Activated CD8-positive, alpha-beta T cell treated with anti-CD3 and anti-CD28 coated beads for 36 hours (primary cell): ENCODE results near the gene SLC49A4. TPM values are rescaled to one million over a fixed set of nuclear protein-coding genes. Genes with fewer than 3 reads are reported as not detected.

Source experiments
- ATAC-seq: fragments of 200-7000 bp; cut with Tn5 transposase; one replicate; pipeline ENCODE4 v1.10.0; 2021; ENCODE audit warnings: mild to moderate bottlenecking, moderate library complexity
- CTCF ChIA-PET: fragments of 350-600 bp; sonication (Branson Sonifier 250); formaldehyde crosslinking; loops from one replicate; lab custom pipeline; 2021; ENCODE audit warnings: antibody characterized with exemption; lab: Charles Lee
- POLR2A ChIA-PET: fragments of 350-600 bp; sonication (Branson Sonifier 250); formaldehyde crosslinking; loops from one replicate; lab custom pipeline; 2021; ENCODE audit warnings: antibody characterized with exemption; lab: Charles Lee
- DNase-seq: peaks from one replicate; pipeline ENCODE4 v3.0.0-alpha.2; 2020
- H3K27ac Mint-ChIP-seq: one replicate; pipeline ENCODE4 v1.8.0; 2021; ENCODE audit warnings: mild to moderate bottlenecking, mixed read lengths
- H3K27me3 Mint-ChIP-seq: one replicate; pipeline ENCODE4 v1.8.0; 2021; ENCODE audit warnings: mixed read lengths
- H3K36me3 Mint-ChIP-seq: one replicate; pipeline ENCODE4 v1.8.0; 2021; ENCODE audit warnings: low read depth, mixed read lengths
- H3K4me1 Mint-ChIP-seq: one replicate; pipeline ENCODE4 v1.8.0; 2021; ENCODE audit warnings: low read depth, mixed read lengths
- H3K4me3 Mint-ChIP-seq: one replicate; pipeline ENCODE4 v1.8.0; 2021; ENCODE audit warnings: mild to moderate bottlenecking, moderate library complexity, mixed read lengths
- H3K9me3 Mint-ChIP-seq: one replicate; pipeline ENCODE4 v1.8.0; 2021; ENCODE audit warnings: mixed read lengths
- intact Hi-C: fragments of 100-400 bp; cut with micrococcal nuclease; formaldehyde crosslinking; loops from one replicate; pipeline ENCODE4 v1.10.0; 2022
- total RNA-seq, 2 experiments: library from RNA; stranded (reverse); gene quantifications; one replicate each; pipeline ENCODE4 v1.2.3, GENCODE V29; 2021
- TF ChIP-seq, protein P1 (sequence below): fragments of 200-600 bp; IDR thresholded peaks from one replicate; pipeline ENCODE4 v1.8.0; 2022; ENCODE audit warnings: antibody characterized with exemption, mild to moderate bottlenecking

The SLC49A4 gene
- total RNA-seq, 2 experiments from 2014 or later: 1.6 to 1.9 TPM

DNA sequence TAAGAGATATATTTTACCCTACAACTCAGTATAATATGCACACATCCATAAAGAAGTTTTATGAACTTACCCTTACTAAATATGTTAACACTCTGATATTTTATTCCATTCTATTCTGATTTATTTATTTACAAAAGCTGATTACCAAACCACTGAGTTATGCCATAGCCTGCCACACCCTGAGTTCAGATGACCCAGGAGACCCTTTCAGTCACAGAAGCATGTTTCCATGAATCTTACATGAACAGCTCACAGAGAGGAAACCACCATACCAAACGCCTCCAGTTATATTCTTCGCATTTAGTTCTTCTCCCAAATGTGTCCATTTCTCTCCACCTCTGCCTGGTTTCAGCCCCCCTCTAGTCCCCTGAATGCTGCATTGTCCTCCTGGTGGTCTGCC is 129.2 kb downstream of the SLC49A4 start:
- no peaks in the 10 kb centered on the region for H3K36me3 Mint-ChIP-seq
- ChIA-PET POLR2A (no interaction called here), CTCF (no interaction called here)
- peaks cover 2% of the 10 kb centered on the region for H3K4me1 Mint-ChIP-seq
- TF ChIP-seq, protein P1, sequence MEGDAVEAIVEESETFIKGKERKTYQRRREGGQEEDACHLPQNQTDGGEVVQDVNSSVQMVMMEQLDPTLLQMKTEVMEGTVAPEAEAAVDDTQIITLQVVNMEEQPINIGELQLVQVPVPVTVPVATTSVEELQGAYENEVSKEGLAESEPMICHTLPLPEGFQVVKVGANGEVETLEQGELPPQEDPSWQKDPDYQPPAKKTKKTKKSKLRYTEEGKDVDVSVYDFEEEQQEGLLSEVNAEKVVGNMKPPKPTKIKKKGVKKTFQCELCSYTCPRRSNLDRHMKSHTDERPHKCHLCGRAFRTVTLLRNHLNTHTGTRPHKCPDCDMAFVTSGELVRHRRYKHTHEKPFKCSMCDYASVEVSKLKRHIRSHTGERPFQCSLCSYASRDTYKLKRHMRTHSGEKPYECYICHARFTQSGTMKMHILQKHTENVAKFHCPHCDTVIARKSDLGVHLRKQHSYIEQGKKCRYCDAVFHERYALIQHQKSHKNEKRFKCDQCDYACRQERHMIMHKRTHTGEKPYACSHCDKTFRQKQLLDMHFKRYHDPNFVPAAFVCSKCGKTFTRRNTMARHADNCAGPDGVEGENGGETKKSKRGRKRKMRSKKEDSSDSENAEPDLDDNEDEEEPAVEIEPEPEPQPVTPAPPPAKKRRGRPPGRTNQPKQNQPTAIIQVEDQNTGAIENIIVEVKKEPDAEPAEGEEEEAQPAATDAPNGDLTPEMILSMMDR: no peak
- H3K27ac Mint-ChIP-seq: no peak overlapping the region
- peaks cover 10% of the 10 kb centered on the region for H3K27me3 Mint-ChIP-seq
- DNase-seq (no peak), ATAC-seq (no peak)
- no peak overlapping the region for H3K4me3 Mint-ChIP-seq
- intact Hi-C loops: no loop called here
- H3K9me3 Mint-ChIP-seq: no peaks in the 10 kb centered on the region

DNA sequence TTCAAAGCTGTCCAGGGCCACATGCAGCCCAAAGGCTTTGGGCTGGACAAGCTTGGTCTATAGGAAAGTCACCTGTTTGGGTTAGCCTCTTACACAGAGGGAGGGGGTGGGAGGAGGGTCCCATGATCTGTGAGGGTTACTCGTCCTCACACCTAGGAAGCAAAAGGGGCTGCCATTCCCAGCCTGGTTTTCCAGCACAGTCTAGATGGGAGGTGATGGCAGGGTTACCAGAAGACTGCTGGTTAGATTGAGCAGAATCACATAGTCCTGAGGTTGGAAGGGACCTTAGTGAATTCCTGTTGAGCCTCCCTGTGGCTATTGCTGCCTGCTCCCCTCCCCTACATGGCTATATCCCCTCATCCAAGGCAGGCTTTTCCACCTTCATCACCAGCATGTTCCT is 130.9 kb downstream of the SLC49A4 start:
- no peak for ATAC-seq
- CTCF ChIA-PET: no interaction called here
- Mint-ChIP-seq H3K36me3 (no peaks in the 10 kb centered on the region), H3K4me1 (peaks cover 2% of the 10 kb centered on the region), H3K4me3 (no peak overlapping the region), H3K27me3 (peaks cover 5% of the 10 kb centered on the region), H3K9me3 (no peaks in the 10 kb centered on the region), H3K27ac (no peak overlapping the region)
- intact Hi-C loops: no loop called here
- DNase-seq: no peak
- TF ChIP-seq, protein P1: no peak
- POLR2A ChIA-PET: no interaction called here

DNA sequence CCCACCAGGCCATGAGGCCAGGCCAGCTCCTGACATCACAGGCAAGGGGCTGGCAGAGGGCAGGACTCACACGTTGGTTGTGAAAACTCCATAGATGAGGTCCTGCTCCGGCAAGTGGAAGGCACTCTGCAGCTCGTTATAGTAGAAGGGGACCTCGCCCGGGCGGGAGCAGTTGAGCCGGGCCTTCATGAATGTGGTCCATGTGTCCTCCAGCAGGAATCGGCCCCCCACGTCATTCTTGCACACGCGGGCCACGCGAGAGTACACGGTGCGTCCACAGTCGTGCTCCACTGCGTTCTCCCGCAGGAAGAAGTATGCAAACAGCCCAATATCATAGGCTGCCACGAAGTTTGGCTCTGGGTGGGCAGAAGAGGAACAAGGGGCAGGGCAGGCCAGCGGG is 131.5 kb downstream of the SLC49A4 start:
- intact Hi-C loops: no loop called here
- DNase-seq: no peak
- H3K4me3 Mint-ChIP-seq: no peak overlapping the region

DNA sequence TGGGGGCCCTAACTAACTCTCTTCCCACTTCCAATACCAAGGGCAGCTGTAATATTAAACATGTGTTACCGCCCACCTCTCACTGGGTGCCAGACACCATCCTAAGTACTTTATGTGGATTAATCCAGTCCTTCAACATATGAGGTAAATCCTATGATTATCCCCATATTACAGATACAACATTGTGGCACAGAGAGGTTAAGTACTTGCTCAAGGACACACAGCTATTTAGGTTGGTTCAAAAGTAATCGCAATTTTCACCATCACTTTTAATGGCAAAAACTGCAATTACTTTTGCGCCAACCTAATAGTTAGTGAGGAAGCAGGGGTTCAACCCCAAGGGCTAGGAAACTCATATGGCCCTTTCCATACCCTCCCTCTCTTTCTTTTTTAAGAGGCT is 131.9 kb downstream of the SLC49A4 start:
- Mint-ChIP-seq H3K4me3 (no peak overlapping the region), H3K4me1 (no peaks in the 10 kb centered on the region), H3K9me3 (no peaks in the 10 kb centered on the region), H3K27ac (no peak overlapping the region), H3K36me3 (no peaks in the 10 kb centered on the region), H3K27me3 (no peaks in the 10 kb centered on the region)
- TF ChIP-seq, protein P1: no peak
- intact Hi-C loops: no loop called here
- ATAC-seq (no peak), DNase-seq (no peak)
- CTCF ChIA-PET: no interaction called here
- POLR2A ChIA-PET: no interaction called here

More for the DNA sequence above, 131.5 kb downstream of the SLC49A4 start:
- Mint-ChIP-seq H3K9me3 (no peaks in the 10 kb centered on the region), H3K27ac (no peak overlapping the region), H3K36me3 (no peaks in the 10 kb centered on the region), H3K27me3 (peaks cover 3% of the 10 kb centered on the region), H3K4me1 (peaks cover 2% of the 10 kb centered on the region)
- ATAC-seq: no peak
- POLR2A ChIA-PET: no interaction called here
- TF ChIP-seq, protein P1: no peak
- CTCF ChIA-PET: no interaction called here

DNA sequence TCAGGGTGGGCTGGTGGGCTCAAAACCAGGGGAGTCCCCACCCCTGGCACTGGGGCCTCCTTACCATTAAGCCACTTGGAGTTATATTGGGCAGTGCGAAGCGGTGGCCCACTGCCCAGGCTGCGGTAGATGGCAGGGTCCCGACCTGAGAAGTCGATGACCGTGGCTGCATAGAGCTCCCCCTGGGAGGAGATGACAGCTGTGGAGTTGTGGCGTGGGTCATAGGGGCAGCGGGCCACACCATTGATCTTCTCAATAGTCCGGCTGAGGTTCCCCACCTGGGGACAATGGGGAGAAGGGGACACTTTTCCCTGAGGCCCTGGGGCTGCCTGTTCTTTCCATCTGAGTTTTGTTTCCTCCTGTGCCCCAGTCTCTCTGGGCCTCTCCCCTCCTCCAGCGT is 132.9 kb downstream of the SLC49A4 start:
- no peak overlapping the region for H3K4me3 Mint-ChIP-seq
- H3K4me1 Mint-ChIP-seq: no peaks in the 10 kb centered on the region
- DNase-seq (no peak), ATAC-seq (no peak)
- intact Hi-C loops: no loop called here
- no peaks in the 10 kb centered on the region for H3K36me3 Mint-ChIP-seq
- no peak overlapping the region for H3K27ac Mint-ChIP-seq
- no peaks in the 10 kb centered on the region for H3K27me3 Mint-ChIP-seq
- TF ChIP-seq, protein P1: no peak
- ChIA-PET POLR2A (interaction anchor here (0.8 kb wide), 1 partner anchor 26 kb away, joined by 4 read pairs; no protein-coding TSS in a partner anchor), CTCF (no interaction called here)
- H3K9me3 Mint-ChIP-seq: no peaks in the 10 kb centered on the region
